Vagina (tissue), 2 donors: ENCODE measurements around the gene CCDC33.

ENCODE experiments used
- CTCF ChIP-seq, 3 experiments: fragments of 450-650 bp in 2 of 3; fragments of 200-600 bp in 1 of 3; sonication (generic) in 1 of 3; IDR thresholded peaks; one replicate each; pipeline ENCODE4 v1.5.1; 2017 to 2019; ENCODE audit warnings: antibody characterized with exemption in 3 of 3, mild to moderate bottlenecking in 2 of 3, moderate library complexity in 2 of 3
- POLR2A ChIP-seq, 2 donors: fragments of 450-650 bp; IDR thresholded peaks; one replicate each; pipeline ENCODE4 v1.6.1; 2017; ENCODE audit warnings: antibody characterized with exemption in 2 of 2, mild to moderate bottlenecking in 2 of 2, moderate library complexity in 2 of 2
- POLR2AphosphoS5 ChIP-seq, 2 donors: sonication (generic); formaldehyde crosslinking; IDR thresholded peaks; one replicate each; pipeline ENCODE4 v1.9.0; 2017; ENCODE audit warnings: antibody characterized with exemption in 2 of 2, mild to moderate bottlenecking in 2 of 2, low read depth in 1 of 2; ENCODE audit not compliant: insufficient read depth in 1 of 2

GRCh38 chr15:74243431-74243830 is 7.3 kb downstream of the CCDC33 start:
- no peak for TF ChIP-seq CTCF (IDR thresholded peaks at IDR 0.05)
- TF ChIP-seq POLR2A (IDR thresholded peaks at IDR 0.05), result no peak
- no peak for TF ChIP-seq POLR2AphosphoS5 (IDR thresholded peaks at IDR 0.05; ENCODE audit: insufficient read depth in 1 of 2, low read depth in 1 of 2)
